SK-N-SH (cell line): ENCODE data around the gene UPF2. TPM values are rescaled to one million over a fixed set of nuclear protein-coding genes. Genes with fewer than 3 reads are reported as not detected.

Source experiments
- CTCF ChIA-PET: fragments of 300-600, 350-600 bp; formaldehyde crosslinking; extraction: SDS; loops from one replicate; lab custom pipeline; 2021; lab: Yijun Ruan, JAX
- POLR2A ChIA-PET: fragments of 350-600 bp; sonication (Branson Sonifier 250); formaldehyde crosslinking; extraction: SDS; loops from one replicate; lab custom pipeline; 2020; ENCODE audit warnings: antibody characterized with exemption, inconsistent platforms; lab: Yijun Ruan, JAX
- DNase-seq: peaks from one replicate; pipeline ENCODE4 v3.0.0; 2012
- H2AFZ ChIP-seq: fragments of 200-600 bp; sonication (generic); 2 replicates; pipeline ENCODE4 v1.8.1; 2016; ENCODE audit warnings: antibody characterized with exemption, mild to moderate bottlenecking, low read depth
- H3F3A ChIP-seq: fragments of 200-600 bp; sonication (generic); replicated peaks from 2 replicates; pipeline ENCODE3; 2016; ENCODE audit warnings: antibody characterized with exemption, mild to moderate bottlenecking; ENCODE audit not compliant: insufficient read depth
- H3K27ac ChIP-seq, 2 experiments: fragments of 200-500 bp in 1 of 2; fragments of 200-600 bp in 1 of 2; sonication (Bioruptor generic) in 1 of 2; sonication (generic), shearing (Covaris generic) in 1 of 2; 2 replicates each; pipeline versions ENCODE4 v1.5.1 to v1.6.1; 2014 to 2016; ENCODE audit warnings: low read depth in 2 of 2, inconsistent platforms in 1 of 2, low read length in 1 of 2, mild to moderate bottlenecking in 1 of 2, mixed read lengths in 1 of 2
- H3K27me3 ChIP-seq: fragments of 200-600 bp; sonication (generic), shearing (Covaris generic); 2 replicates; pipeline ENCODE4 v1.6.1; 2016; ENCODE audit warnings: mixed run types; ENCODE audit not compliant: insufficient read depth
- H3K36me3 ChIP-seq, 2 experiments: fragments of 200-500 bp in 1 of 2; fragments of 200-600 bp in 1 of 2; sonication (Bioruptor generic) in 1 of 2; sonication (generic) in 1 of 2; replicated peaks in 1 of 2; 2 replicates each; pipeline versions ENCODE3 to v1.5.1; 2014 to 2016; ENCODE audit warnings: low read length in 1 of 2, mild to moderate bottlenecking in 1 of 2; ENCODE audit not compliant: insufficient read depth in 2 of 2, control insufficient read depth in 1 of 2
- H3K4me1 ChIP-seq, 2 experiments: fragments of 200-500 bp in 1 of 2; fragments of 200-600 bp in 1 of 2; sonication (Bioruptor generic) in 1 of 2; sonication (generic), shearing (Covaris generic) in 1 of 2; 2 replicates each; pipeline versions ENCODE4 v1.5.1 to v1.6.1; 2014 to 2016; ENCODE audit warnings: low read depth in 1 of 2, low read length in 1 of 2, mixed run types in 1 of 2; ENCODE audit not compliant: insufficient read depth in 2 of 2, control insufficient read depth in 1 of 2
- H3K4me2 ChIP-seq: fragments of 200-600 bp; sonication (generic), shearing (Covaris generic); 2 replicates; pipeline ENCODE4 v1.6.1; 2017; ENCODE audit warnings: mixed run types
- H3K4me3 ChIP-seq, 2 experiments: fragments of 200-500 bp in 1 of 2; fragments of 200-600 bp in 1 of 2; sonication (Bioruptor generic) in 1 of 2; sonication (generic), shearing (Covaris generic) in 1 of 2; 2 replicates each; pipeline versions ENCODE4 v1.5.1 to v1.8.1; 2014 to 2016; ENCODE audit warnings: low read depth in 2 of 2, inconsistent platforms in 1 of 2, low read length in 1 of 2, mild to moderate bottlenecking in 1 of 2, mixed read lengths in 1 of 2, moderate library complexity in 1 of 2
- H3K79me2 ChIP-seq: fragments of 200-600 bp; sonication (generic); 2 replicates; pipeline ENCODE4 v1.8.1; 2017; ENCODE audit warnings: mild to moderate bottlenecking; ENCODE audit not compliant: insufficient read depth
- H3K9ac ChIP-seq: fragments of 200-600 bp; sonication (generic); 2 replicates; pipeline ENCODE4 v1.6.1; 2017; ENCODE audit warnings: mixed run types
- H3K9me2 ChIP-seq: fragments of 200-600 bp; sonication (generic); 2 replicates; pipeline ENCODE4 v1.6.1; 2017; ENCODE audit warnings: mixed run types
- H3K9me3 ChIP-seq: fragments of 200-600 bp; sonication (generic); 2 replicates; pipeline ENCODE4 v1.6.1; 2017; ENCODE audit warnings: mixed run types, mild to moderate bottlenecking, moderate library complexity
- H4K20me1 ChIP-seq: fragments of 200-600 bp; sonication (generic); 2 replicates; pipeline ENCODE4 v1.6.1; 2017; ENCODE audit warnings: mild to moderate bottlenecking, mixed run types; ENCODE audit not compliant: insufficient read depth
- CHD2 ChIP-seq: fragments of 150-350 bp; IDR thresholded peaks from 2 replicates; pipeline ENCODE4 v1.6.1; 2018; ENCODE audit warnings: low read length; ENCODE audit not compliant: partially characterized antibody
- ELF1 ChIP-seq: IDR thresholded peaks from 2 replicates; pipeline ENCODE4 v1.4.0; 2012
- FOXJ3 ChIP-seq: sonication (generic); formaldehyde crosslinking; IDR thresholded peaks from 2 replicates; pipeline ENCODE4 v1.5.1; 2020; ENCODE audit warnings: mild to moderate bottlenecking, missing genetic modification reagents
- FOXM1 ChIP-seq: IDR thresholded peaks from 2 replicates; pipeline ENCODE4 v1.4.0; 2012; ENCODE audit warnings: low read depth, mild to moderate bottlenecking
- GABPA ChIP-seq: IDR thresholded peaks from 2 replicates; pipeline ENCODE4 v1.4.0; 2012; ENCODE audit warnings: low read depth, mild to moderate bottlenecking
- NRF1 ChIP-seq: IDR thresholded peaks from 2 replicates; pipeline ENCODE4 v1.6.1; 2012; ENCODE audit warnings: low read depth, mild to moderate bottlenecking, low read length
- POLR2AphosphoS5 ChIP-seq: IDR thresholded peaks from 2 replicates; pipeline ENCODE4 v1.6.1; 2012; ENCODE audit warnings: low read depth, low read length
- RCOR1 ChIP-seq: fragments of 150-350 bp; IDR thresholded peaks from 2 replicates; pipeline ENCODE4 v1.6.1; 2017; ENCODE audit warnings: antibody characterized with exemption, low read length
- SMC3 ChIP-seq: IDR thresholded peaks from 2 replicates; pipeline ENCODE4 v1.6.1; 2012; ENCODE audit warnings: low read depth, low read length, improper control_type of control experiment
- TEAD4 ChIP-seq: IDR thresholded peaks from 2 replicates; pipeline ENCODE4 v1.4.0; 2012; ENCODE audit warnings: mild to moderate bottlenecking, borderline replicate concordance; ENCODE audit not compliant: insufficient read depth
- YY1 ChIP-seq: IDR thresholded peaks from 2 replicates; pipeline ENCODE4 v1.4.0; 2012; ENCODE audit warnings: low read depth, mild to moderate bottlenecking
- WGBS: methylation state at CpG from one replicate; pipeline ENCODE4 v1.1.6; 2017; ENCODE audit warnings: low lambda C conversion rate; 5-methylcytosine and 5-hydroxymethylcytosine counted together
- polyA plus RNA-seq, 3 experiments: library from polyadenylated mRNA; depleted of rRNA; stranded (reverse); fragments of >200 nt; gene quantifications; 2 replicates each; pipeline ENCODE4 v1.2.3, GENCODE V29; 2012
- TF ChIP-seq, protein P1 (sequence below): IDR thresholded peaks from 2 replicates; pipeline ENCODE4 v1.6.1; 2012; ENCODE audit warnings: mild to moderate bottlenecking, low read depth, low read length, moderate library complexity
- TF ChIP-seq, protein P2 (sequence below): IDR thresholded peaks from 2 replicates; pipeline ENCODE4 v1.4.0; 2012; ENCODE audit warnings: low read depth, borderline replicate concordance
- TF ChIP-seq, protein P3 (sequence below): fragments of 200-600 bp; sonication (generic); IDR thresholded peaks from 2 replicates; pipeline ENCODE4 v1.6.1; 2017; ENCODE audit warnings: antibody characterized with exemption, mild to moderate bottlenecking, moderate library complexity
- TF ChIP-seq, protein P4 (sequence below): IDR thresholded peaks from 2 replicates; pipeline ENCODE4; 2012
- TF ChIP-seq, protein P5 (sequence below): IDR thresholded peaks from 2 replicates; pipeline ENCODE4 v1.4.0; 2012; ENCODE audit warnings: low read depth
- TF ChIP-seq, protein P6 (sequence below): fragments of 150-350 bp; IDR thresholded peaks from 2 replicates; pipeline ENCODE4 v1.6.1; 2017; ENCODE audit warnings: antibody characterized with exemption, low read length, low read depth, borderline replicate concordance

The UPF2 gene
- polyA plus RNA-seq, 1 of the 3 experiments (the other 2 are of a cell fraction): 4.7 TPM

DNA sequence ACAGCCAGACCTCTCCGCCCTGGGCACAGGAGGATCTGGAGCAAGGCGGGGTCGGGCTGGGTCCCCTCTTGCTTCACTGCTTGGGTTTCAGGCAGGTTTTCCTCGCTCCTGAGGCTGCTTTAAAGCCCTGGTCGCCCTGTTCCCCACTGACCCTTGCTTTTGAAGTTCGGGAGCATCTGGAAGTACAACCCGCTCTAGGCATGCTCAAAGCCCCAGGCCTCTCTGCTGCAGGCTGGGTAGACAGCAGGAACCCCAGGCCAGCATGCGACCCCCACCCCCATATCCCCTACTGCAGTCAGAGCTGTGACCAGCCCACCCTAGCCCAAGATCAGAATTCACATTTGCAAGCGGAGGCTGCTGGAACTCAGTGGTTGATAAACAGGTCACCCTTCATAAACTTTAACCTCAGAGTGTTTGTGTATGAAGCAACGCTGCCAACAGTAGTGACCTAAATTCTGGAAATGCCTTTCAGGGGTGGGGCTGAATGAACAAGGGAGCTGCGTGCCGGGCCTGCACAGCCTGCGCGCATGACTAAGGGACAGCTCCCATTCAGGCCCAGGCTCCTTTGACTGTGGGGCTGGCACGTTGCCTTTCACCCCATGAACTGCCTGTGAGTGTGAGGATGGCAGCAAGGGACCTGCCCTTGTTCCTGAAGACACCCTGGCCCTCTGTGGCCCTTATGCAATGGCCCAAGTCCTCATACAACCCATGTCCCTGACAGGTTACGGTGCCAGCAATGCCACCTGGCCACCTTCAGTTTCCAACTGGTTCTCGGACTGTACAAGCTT is 166.9 kb downstream of the UPF2 start:
- H3K9ac ChIP-seq: no peak overlapping the region
- H2AFZ ChIP-seq: no peak overlapping the region

More for the DNA sequence above, 166.9 kb downstream of the UPF2 start:
- no peak overlapping the region for H3K4me3 ChIP-seq
- CTCF ChIA-PET: no interaction called here
- POLR2A ChIA-PET: no interaction called here
- no peak overlapping the region for H3K27ac ChIP-seq
- WGBS: 75% methylated on average over 11 of the region's 17 CpGs
- peaks cover 0 to 5% of the 10 kb centered on the region in 2 experiments; a peak in 2 of 4 replicates for H3K4me1 ChIP-seq
- H3K9me2 ChIP-seq: no peaks in the 10 kb centered on the region
- no peaks in the 10 kb centered on the region for H4K20me1 ChIP-seq
- H3F3A ChIP-seq: no peaks in the 10 kb centered on the region
- TF ChIP-seq, protein P1, sequence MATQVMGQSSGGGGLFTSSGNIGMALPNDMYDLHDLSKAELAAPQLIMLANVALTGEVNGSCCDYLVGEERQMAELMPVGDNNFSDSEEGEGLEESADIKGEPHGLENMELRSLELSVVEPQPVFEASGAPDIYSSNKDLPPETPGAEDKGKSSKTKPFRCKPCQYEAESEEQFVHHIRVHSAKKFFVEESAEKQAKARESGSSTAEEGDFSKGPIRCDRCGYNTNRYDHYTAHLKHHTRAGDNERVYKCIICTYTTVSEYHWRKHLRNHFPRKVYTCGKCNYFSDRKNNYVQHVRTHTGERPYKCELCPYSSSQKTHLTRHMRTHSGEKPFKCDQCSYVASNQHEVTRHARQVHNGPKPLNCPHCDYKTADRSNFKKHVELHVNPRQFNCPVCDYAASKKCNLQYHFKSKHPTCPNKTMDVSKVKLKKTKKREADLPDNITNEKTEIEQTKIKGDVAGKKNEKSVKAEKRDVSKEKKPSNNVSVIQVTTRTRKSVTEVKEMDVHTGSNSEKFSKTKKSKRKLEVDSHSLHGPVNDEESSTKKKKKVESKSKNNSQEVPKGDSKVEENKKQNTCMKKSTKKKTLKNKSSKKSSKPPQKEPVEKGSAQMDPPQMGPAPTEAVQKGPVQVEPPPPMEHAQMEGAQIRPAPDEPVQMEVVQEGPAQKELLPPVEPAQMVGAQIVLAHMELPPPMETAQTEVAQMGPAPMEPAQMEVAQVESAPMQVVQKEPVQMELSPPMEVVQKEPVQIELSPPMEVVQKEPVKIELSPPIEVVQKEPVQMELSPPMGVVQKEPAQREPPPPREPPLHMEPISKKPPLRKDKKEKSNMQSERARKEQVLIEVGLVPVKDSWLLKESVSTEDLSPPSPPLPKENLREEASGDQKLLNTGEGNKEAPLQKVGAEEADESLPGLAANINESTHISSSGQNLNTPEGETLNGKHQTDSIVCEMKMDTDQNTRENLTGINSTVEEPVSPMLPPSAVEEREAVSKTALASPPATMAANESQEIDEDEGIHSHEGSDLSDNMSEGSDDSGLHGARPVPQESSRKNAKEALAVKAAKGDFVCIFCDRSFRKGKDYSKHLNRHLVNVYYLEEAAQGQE: no peak
- TF ChIP-seq FOXM1 (no peak), CHD2 (no peak), YY1 (no peak), TEAD4 (no peak), POLR2AphosphoS5 (no peak), NRF1 (no peak), FOXJ3 (CRISPR knock-in tag) (no peak), ELF1 (no peak), GABPA (no peak), RCOR1 (no peak), SMC3 (no peak)
- TF ChIP-seq, protein P2, sequence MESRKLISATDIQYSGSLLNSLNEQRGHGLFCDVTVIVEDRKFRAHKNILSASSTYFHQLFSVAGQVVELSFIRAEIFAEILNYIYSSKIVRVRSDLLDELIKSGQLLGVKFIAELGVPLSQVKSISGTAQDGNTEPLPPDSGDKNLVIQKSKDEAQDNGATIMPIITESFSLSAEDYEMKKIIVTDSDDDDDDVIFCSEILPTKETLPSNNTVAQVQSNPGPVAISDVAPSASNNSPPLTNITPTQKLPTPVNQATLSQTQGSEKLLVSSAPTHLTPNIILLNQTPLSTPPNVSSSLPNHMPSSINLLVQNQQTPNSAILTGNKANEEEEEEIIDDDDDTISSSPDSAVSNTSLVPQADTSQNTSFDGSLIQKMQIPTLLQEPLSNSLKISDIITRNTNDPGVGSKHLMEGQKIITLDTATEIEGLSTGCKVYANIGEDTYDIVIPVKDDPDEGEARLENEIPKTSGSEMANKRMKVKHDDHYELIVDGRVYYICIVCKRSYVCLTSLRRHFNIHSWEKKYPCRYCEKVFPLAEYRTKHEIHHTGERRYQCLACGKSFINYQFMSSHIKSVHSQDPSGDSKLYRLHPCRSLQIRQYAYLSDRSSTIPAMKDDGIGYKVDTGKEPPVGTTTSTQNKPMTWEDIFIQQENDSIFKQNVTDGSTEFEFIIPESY: no peak
- TF ChIP-seq, protein P3, sequence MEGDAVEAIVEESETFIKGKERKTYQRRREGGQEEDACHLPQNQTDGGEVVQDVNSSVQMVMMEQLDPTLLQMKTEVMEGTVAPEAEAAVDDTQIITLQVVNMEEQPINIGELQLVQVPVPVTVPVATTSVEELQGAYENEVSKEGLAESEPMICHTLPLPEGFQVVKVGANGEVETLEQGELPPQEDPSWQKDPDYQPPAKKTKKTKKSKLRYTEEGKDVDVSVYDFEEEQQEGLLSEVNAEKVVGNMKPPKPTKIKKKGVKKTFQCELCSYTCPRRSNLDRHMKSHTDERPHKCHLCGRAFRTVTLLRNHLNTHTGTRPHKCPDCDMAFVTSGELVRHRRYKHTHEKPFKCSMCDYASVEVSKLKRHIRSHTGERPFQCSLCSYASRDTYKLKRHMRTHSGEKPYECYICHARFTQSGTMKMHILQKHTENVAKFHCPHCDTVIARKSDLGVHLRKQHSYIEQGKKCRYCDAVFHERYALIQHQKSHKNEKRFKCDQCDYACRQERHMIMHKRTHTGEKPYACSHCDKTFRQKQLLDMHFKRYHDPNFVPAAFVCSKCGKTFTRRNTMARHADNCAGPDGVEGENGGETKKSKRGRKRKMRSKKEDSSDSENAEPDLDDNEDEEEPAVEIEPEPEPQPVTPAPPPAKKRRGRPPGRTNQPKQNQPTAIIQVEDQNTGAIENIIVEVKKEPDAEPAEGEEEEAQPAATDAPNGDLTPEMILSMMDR: no peak
- TF ChIP-seq, protein P4, sequence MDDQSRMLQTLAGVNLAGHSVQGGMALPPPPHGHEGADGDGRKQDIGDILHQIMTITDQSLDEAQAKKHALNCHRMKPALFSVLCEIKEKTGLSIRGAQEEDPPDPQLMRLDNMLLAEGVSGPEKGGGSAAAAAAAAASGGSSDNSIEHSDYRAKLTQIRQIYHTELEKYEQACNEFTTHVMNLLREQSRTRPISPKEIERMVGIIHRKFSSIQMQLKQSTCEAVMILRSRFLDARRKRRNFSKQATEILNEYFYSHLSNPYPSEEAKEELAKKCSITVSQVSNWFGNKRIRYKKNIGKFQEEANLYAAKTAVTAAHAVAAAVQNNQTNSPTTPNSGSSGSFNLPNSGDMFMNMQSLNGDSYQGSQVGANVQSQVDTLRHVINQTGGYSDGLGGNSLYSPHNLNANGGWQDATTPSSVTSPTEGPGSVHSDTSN: no peak
- TF ChIP-seq, protein P5, sequence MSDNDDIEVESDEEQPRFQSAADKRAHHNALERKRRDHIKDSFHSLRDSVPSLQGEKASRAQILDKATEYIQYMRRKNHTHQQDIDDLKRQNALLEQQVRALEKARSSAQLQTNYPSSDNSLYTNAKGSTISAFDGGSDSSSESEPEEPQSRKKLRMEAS: no peak
- TF ChIP-seq, protein P6, sequence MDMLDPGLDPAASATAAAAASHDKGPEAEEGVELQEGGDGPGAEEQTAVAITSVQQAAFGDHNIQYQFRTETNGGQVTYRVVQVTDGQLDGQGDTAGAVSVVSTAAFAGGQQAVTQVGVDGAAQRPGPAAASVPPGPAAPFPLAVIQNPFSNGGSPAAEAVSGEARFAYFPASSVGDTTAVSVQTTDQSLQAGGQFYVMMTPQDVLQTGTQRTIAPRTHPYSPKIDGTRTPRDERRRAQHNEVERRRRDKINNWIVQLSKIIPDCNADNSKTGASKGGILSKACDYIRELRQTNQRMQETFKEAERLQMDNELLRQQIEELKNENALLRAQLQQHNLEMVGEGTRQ: no peak
- H3K4me2 ChIP-seq: no peak overlapping the region
- DNase-seq: no peak
- no peaks in the 10 kb centered on the region for H3K27me3 ChIP-seq
- no peaks in the 10 kb centered on the region for H3K36me3 ChIP-seq
- H3K9me3 ChIP-seq: no peaks in the 10 kb centered on the region
- H3K79me2 ChIP-seq: no peaks in the 10 kb centered on the region
